HL-60 (cell line): Measurements from ENCODE around the gene NPHP4.

Experiments
- GABPA ChIP-seq: IDR thresholded peaks from 2 replicates; pipeline ENCODE4 v1.6.1; 2012; ENCODE audit warnings: low read depth
- POLR2AphosphoS5 ChIP-seq: IDR thresholded peaks from 2 replicates; pipeline ENCODE4 v1.6.1; 2012; ENCODE audit warnings: low read depth
- TF ChIP-seq, protein P1 (sequence below): IDR thresholded peaks from one replicate; pipeline ENCODE4 v1.5.1; 2011; ENCODE audit warnings: low read length, control low read depth, inconsistent platforms; ENCODE audit not compliant: insufficient read depth
- TF ChIP-seq, protein P2 (sequence below): IDR thresholded peaks from 2 replicates; pipeline ENCODE4 v1.6.1; 2012; ENCODE audit warnings: low read depth; ENCODE audit not compliant: insufficient replicate concordance

DNA sequence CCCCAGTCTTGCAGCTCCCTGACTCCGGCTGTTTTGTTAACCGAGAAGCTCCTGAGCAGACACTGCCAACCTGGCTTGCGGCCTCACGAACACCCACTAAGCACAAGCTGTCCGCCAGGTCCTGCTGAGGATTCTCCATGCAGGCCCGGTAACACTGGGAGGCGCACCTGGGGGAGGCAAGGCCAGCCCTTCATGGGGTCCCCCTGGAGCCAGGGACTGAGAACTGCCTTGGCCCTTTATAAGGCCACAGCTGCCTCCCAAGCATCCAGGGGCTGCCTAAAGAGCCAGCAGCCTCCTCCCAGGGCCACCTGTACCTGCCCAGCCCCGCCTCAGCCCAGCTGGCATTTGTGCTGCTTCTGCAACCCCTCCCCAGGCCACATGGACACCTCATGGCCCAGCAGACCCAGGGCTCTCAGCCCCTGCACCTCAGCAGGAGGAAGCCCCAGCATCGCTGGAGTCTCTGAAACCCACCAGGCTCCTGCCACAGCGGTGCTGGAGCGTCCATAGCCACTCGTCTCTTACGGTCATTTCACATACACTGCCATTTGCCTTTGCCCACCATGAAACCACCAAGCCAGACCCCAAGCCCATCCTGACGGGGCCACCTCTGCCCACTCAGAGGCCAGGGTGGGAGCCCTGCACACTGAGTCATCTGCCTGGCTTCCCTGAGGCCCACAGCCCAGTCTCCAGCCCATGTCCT is 82.5 kb downstream of the NPHP4 start:
- TF ChIP-seq, protein P1, sequence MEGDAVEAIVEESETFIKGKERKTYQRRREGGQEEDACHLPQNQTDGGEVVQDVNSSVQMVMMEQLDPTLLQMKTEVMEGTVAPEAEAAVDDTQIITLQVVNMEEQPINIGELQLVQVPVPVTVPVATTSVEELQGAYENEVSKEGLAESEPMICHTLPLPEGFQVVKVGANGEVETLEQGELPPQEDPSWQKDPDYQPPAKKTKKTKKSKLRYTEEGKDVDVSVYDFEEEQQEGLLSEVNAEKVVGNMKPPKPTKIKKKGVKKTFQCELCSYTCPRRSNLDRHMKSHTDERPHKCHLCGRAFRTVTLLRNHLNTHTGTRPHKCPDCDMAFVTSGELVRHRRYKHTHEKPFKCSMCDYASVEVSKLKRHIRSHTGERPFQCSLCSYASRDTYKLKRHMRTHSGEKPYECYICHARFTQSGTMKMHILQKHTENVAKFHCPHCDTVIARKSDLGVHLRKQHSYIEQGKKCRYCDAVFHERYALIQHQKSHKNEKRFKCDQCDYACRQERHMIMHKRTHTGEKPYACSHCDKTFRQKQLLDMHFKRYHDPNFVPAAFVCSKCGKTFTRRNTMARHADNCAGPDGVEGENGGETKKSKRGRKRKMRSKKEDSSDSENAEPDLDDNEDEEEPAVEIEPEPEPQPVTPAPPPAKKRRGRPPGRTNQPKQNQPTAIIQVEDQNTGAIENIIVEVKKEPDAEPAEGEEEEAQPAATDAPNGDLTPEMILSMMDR, result no peak
- TF ChIP-seq POLR2AphosphoS5, result no peak
- TF ChIP-seq GABPA, result no peak
- TF ChIP-seq, protein P2, sequence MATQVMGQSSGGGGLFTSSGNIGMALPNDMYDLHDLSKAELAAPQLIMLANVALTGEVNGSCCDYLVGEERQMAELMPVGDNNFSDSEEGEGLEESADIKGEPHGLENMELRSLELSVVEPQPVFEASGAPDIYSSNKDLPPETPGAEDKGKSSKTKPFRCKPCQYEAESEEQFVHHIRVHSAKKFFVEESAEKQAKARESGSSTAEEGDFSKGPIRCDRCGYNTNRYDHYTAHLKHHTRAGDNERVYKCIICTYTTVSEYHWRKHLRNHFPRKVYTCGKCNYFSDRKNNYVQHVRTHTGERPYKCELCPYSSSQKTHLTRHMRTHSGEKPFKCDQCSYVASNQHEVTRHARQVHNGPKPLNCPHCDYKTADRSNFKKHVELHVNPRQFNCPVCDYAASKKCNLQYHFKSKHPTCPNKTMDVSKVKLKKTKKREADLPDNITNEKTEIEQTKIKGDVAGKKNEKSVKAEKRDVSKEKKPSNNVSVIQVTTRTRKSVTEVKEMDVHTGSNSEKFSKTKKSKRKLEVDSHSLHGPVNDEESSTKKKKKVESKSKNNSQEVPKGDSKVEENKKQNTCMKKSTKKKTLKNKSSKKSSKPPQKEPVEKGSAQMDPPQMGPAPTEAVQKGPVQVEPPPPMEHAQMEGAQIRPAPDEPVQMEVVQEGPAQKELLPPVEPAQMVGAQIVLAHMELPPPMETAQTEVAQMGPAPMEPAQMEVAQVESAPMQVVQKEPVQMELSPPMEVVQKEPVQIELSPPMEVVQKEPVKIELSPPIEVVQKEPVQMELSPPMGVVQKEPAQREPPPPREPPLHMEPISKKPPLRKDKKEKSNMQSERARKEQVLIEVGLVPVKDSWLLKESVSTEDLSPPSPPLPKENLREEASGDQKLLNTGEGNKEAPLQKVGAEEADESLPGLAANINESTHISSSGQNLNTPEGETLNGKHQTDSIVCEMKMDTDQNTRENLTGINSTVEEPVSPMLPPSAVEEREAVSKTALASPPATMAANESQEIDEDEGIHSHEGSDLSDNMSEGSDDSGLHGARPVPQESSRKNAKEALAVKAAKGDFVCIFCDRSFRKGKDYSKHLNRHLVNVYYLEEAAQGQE, result no peak
